NCI-H526 treated with DMSO at 0.1 percent for 48 hours (cell line): Measurements from ENCODE around the gene HES1.
"Not testable (repeated sequence)": the region's sequence is repeated elsewhere in the genome, so short reads cannot be mapped to it uniquely, and the experiment has no call there.

ENCODE experiments used
- DNase-seq: peaks from one replicate; lab custom pipeline; 2025; lab: John Stamatoyannopoulos, UW

Gene HES1

DNA sequence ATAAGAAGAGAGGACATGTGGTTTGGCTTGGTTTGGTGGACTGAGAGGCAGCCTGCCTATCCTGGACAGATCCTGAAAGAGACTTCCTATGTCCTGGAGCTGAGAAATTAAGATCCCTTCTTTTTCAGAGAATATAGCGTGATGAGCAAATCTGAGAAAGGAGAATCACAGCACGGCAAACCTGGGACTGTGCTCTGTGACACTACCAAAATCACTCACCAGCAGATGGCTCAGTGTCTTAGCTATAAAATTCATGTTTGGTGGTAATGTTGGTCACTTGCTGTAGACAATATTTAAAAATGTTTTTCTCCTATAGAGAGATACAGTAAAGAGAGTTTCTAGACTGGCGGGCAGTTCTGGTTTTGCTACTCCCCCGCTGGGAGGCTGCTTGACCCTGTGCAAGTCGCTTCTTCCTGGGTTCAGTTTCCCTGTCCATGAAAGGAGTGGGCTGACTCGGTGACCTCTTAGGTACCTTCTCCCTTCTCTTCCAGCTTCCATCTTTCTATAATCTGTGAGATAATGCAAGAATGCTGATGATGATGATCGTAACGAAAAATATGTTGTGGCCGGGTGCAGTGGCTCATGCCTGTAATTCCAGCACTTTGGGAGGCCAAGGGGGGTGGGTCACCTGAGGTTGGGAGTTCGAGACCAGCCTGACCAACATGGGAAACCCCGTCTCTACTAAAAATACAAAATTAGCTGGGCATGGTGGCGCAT lies 7.6 kb upstream of the HES1 start:
- DNase-seq, result no peak

DNA sequence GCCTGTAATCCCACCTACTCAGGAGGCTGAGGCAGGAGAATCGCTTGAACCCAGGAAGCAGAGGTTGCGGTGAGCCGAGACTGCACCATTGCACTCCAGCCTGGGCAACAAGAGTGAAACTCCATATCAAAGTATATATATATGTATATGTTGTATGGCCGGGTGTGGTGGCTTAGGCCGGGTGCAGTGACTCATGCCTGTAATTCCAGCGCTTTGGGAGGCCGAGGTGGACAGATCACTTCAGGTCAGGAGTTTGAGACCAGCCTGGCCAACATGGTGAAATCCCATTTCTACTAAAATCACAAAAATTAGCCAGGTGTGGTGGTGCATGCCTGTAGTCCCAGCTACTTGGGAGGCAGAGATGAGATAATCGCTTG lies 7.0 kb upstream of the HES1 start:
- DNase-seq, result not testable (repeated sequence)

DNA sequence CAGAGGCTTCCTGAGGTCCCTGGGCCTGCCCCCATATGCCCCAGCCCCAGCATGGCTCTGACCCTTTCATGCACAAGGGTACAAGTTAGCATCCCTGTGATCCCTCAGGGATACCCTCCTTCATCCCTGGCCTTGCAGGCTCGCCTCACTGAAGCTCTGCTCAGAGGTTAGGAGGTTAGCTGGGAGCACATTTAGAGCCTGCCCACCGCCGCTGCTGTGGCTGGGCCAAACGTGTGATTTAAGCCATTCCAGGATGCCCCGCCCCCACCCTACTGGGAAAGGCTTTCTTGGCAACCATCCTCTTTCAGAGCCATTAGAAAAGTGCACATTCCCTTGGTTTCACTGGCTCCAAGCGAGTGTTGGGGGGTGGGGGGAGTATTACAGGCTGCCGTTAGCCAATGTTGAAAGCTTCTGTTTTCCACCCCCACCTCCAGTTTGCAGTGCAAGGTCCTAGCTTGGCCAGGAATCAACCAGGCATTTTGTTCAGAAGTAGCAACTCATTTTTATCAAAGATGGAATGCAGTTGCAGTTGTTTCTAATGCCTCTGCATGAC lies 6.3 kb upstream of the HES1 start:
- no peak for DNase-seq

DNA sequence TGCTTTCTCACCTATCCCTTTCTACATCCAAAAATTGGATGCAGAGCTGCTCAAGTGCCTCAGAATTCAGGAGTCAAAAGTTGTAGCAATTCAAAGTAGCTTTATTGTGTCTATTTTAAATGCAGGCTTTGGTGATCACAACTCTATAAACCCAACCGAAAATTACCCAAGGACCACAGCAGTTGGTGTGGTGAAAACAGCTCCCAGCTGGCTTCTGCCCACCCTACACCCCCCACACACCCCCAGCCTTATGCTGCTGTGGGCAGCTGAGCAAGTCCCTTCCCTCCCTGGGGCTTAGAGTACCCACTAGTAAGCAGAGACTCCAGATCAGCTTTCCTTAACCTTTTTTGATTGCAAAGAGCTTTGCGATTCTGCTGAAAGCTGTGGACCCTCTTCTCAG lies 5.8 kb upstream of the HES1 start:
- DNase-seq, result no peak

DNA sequence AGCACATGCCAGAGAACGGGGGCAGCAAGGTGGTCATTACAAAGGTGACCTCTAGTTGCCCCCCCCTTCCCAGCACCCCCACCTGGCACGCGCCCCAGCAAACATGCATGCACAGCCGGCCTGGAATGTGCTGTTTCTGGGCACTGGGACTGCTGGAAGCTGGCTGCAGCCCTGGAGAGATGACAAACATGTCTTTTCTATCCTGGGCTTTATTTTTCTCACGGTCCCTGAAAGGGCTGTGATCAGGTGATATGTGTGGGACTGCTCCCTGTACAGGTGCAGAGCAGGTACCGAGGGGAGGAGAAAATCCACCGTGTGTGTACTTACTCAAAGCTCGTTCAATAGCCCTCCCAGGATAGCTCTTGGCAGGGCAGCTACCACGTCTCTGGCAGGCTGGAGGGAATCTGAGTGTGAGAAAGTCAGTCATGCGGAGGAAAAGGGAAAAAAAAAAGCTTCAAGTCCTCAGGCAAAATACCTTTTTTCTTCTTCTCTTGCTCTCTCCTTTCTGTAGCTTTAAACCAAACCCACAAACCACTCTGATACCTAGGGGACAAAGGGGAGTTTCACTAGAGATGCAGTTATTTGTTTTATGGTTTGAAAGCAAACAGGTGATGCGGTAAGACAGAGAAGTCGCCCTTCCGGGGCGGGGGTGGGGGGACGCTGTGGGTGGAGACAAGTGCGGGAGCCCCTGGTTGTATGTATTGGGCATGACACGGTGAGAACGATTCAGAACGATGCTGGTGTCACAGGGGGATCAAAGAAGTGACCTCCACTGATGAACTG lies 5.0 kb upstream of the HES1 start:
- DNase-seq, result peak; percentile 94

DNA sequence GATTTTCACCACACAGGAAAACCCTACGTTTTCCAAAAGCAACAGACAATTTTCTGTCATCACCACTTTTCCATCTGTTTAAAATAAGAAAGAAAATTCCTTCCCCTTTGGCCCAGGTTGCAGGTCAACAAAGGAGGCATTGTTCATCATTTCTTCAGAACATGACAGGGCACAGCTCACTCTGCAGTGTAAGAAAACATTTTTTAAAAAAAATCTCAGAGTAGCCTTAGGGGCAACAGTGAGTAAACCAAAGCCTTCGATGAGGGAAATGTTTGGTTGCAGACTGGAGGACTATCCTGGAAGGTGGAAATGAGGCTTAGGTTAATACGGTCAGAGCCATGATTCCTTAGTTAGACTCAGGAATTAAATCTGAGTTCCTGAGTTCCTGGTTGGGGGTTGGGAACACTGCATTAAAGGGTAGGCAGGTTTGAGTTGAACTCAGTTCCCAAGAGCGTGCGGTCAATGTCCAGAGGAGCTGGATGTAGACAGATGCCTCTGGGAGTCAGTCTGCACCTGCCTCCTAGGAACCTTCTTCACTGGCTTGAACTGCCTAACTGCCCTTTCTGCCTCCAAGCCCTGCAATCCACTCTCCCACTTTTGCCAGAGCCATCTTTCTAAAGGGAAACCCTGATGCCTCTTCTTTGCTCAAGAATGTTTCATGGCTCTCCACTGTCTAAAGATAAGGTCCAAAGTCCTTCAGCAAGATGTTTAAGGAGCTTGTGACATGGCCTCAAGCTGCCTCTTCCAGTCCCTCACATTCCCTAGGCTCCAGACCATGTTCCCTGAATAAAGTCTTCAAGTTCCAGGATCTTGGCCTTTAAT lies 3.3 kb upstream of the HES1 start:
- DNase-seq, result no peak

DNA sequence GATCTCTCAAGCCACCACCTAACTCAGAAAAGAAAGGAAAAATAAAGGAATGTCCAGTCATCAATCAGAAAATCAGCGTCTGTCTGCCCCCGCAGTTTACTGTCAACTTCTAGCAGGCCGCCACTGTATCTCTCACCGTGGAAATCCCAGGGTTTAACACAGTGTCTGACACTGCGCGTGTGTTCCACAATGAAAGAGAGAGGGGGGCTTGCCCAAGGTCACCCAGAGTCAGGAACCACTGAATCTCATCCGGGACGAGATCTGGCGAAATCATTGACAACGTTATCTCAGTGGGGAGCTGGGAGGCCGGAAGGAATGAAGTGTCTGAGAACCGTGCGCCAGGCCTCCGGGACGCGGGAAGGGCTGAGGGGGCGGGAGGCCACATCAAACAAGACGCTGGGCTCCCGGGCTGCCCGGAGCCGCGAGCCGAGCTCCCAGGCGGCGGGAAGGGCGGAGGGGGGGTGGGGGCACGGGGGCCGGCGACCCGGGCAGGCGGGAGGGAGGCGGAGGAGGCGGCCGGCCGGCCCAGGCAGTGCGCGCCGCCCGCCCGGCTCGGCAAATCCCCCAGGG lies 2.2 kb upstream of the HES1 start:
- DNase-seq, result peak; percentile 56

DNA sequence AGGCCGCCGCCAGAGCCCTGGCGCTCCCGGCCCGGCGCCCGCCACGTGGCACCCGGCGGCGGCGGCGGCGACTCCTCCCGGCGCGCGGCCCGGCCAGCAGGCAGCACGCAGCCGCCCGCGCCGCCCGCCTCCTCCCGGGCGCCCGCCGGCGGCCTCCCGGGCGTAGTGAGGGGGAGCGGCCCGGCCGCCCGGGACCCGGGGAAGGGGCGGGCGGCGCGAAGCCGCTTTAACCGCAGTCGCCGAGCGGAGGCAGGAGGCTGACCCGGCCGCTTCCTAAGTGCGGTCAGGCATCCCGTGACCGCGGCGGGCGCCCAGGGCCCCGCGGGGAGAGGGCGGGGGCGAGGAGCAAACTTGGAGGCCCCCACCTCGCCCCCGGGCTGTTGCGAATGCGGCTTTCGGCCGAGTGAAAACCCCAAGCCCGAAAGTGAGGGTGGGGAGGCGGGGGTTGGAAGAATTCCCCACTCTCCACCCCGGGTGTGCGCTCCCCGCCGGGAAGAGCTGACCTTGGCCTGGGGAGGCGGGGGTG lies 1.7 kb upstream of the HES1 start:
- peak; percentile 48 for DNase-seq

DNA sequence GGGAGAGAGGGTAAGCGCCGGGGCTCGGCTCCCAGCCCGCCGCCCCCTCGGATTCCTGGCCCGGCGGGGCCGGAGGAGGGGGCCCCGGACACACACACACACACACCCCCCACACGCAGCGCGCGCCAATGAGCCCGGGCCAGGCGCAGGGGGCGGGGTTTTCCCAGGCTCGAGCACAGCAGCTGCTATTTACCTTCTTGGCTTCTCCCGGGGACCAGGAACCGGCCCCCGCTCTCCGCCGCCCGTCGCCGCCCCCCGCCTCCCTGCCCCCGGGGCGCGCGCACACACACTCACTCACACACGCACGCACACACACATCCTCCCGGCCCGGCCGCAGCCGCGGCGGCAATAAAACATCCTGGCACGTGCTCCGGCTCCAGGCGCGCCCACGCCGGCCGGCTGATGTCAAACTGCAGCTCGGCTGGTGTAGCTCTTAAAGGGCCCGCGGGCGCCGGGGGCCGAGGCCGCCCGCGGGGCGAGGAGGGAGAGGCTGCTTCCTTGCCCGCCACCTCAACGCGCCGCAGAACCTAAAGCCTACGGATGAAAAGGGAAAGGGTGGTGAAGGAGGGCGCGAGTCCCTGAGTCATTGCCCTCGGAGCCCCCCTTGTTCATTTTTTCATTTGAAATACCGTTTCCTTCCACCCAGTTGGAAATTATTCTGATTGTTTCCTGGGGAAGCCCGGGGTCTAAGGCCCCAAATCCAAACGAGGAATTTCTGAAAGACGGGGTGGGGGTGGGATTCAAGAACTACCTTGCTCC lies 1.0 kb upstream of the HES1 start:
- DNase-seq, result peak; percentile 92

DNA sequence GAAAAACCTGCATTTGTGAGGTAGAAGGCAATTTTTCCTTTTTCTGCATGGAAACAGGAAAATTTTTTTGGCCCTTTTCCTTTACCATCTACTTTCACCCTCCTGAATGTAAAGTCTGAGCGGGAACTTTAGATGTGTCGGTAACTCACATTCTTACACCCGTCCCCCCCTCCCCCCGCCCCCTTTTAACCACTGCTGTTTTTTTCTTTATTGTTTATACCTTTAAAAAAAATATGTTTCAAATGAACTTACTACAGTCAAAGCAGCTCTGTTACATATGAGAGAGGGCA lies 487 bp upstream of the HES1 start:
- DNase-seq, result no peak

DNA sequence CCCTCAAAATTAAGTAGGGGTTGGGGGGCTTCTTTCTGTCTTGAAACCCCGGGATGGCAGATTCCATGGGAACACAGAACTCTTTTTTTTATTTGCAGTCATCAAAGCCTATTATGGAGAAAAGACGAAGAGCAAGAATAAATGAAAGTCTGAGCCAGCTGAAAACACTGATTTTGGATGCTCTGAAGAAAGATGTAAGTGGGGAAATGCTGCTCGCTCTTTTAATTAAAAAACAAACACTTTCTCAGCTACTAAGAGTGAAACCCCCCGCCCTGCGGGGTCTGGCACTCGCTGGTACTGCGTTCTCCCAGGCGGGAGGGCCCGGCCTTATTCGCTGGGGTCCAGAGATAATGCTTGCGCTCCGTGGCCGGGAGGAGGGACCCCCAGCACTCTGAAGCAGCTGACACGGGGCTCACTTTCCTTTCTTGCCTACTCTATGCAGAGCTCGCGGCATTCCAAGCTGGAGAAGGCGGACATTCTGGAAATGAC lies 615 bp downstream of the HES1 start:
- DNase-seq, result no peak

DNA sequence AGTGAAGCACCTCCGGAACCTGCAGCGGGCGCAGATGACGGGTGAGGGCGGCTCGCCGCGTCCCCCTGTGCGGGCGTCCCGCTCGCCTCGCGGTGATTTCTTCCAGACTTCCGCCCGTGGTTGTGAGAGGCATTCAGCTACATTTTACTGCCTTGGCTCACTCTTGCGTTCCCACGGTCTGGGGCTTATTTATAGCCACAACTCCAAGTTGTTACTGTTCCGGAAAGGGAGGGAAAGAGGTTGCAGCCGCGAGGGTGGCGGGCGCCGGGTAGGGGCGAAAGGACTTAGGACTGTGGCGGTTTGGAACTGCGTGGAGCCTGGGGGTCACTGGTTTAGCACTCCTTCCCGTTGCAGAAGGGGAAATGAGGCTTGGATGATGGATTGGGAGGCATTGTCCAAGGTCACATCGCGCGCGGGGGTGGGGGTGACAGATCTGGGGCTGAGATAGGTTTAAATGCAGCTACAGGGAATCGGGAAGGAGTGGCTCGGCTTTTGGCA lies 1.1 kb downstream of the HES1 start:
- DNase-seq, result peak; percentile 45

DNA sequence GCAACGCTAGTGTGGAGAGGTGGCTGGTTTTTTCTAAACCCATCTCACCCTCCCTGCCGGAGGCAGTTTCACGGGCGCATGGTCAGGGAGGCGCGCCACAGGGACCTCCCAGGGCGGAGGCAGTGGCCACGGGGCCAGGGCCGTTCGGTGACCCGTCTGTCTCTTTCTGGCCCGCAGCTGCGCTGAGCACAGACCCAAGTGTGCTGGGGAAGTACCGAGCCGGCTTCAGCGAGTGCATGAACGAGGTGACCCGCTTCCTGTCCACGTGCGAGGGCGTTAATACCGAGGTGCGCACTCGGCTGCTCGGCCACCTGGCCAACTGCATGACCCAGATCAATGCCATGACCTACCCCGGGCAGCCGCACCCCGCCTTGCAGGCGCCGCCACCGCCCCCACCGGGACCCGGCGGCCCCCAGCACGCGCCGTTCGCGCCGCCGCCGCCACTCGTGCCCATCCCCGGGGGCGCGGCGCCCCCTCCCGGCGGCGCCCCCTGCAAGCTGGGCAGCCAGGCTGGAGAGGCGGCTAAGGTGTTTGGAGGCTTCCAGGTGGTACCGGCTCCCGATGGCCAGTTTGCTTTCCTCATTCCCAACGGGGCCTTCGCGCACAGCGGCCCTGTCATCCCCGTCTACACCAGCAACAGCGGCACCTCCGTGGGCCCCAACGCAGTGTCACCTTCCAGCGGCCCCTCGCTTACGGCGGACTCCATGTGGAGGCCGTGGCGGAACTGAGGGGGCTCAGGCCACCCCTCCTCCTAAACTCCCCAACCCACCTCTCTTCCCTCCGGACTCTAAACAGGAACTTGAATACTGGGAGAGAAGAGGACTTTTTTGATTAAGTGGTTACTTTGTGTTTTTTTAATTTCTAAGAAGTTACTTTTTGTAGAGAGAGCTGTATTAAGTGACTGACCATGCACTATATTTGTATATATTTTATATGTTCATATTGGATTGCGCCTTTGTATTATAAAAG lies 1.8 kb downstream of the HES1 start:
- peak; percentile 70 for DNase-seq

DNA sequence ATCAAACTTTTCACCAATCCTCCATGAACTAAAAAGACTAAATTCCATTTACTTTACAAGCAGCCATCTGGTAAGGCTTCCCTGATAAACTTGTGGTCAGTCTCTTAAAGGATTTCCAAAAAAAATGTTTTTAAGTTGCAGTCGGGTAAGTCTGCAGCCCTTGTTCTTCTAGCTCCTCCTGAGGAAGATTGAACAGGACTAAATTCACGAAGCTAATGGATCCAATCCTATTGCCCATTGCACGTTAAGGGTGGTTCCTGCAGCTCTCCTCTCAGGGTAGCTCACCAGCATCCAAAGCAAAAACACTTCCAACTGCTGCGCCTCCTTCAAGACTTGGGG lies 2.8 kb downstream of the HES1 start:
- no peak for DNase-seq

DNA sequence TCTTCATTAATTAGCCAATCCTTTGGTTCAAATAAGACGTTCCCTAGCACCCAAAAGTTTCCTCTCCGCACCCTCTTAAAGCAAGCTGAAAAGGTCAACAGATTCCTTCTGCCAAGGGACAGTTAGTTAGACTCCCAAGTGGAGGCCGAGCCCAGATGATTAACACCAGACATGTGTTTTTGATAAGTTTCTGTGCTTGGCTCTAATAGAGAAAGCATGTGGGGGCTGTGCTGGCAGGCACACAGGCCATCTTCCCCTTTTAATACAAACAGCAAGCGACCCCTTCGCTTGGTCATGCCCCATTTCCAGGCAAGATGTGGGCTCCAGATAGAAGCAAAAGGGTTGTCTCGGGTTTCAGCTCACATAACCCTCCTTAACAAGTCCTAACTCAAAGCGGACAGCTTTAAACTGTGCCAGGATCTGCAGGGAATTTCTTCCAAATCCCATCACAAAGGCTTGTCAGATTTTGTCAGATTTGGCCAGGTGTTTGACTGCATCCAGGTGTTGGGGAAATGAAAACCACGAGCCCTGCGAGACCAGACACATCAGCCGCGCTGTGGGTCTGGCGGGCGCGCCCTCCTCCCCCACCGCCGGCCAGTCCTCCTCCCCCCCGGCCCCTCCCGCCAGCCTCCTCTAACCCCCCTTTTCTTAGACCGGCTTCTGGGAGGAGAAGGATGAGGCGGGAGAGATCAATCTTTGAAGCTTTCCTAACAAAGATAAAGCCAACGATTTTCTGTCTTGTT lies 3.3 kb downstream of the HES1 start:
- peak; percentile 18 for DNase-seq

DNA sequence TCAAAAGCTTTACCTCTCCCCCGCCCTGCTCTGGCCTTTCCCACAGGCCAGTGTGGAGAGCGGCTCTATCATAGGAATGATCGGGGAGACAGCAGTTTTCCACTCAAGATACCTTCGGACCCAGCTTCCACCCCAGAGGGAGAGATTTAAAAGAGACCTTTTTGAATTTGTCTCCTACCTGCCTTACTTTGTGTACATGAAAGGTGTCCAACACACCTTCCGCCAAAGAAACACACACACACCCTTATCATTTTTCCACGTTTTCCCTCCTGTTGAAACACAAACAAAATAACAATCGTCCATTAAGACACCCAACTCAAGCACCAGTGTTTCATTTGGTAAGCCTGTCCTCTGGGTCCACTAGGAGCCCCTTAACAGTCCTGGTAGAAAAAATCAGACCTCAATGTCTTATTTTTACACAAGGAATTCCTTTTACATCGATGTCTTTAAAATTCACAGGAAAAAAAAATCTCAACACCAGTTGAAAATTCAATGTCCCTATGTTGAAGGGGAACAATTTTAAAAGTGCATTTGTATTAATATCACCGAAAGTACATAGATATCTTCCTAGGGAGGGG lies 4.0 kb downstream of the HES1 start:
- DNase-seq, result no peak

DNA sequence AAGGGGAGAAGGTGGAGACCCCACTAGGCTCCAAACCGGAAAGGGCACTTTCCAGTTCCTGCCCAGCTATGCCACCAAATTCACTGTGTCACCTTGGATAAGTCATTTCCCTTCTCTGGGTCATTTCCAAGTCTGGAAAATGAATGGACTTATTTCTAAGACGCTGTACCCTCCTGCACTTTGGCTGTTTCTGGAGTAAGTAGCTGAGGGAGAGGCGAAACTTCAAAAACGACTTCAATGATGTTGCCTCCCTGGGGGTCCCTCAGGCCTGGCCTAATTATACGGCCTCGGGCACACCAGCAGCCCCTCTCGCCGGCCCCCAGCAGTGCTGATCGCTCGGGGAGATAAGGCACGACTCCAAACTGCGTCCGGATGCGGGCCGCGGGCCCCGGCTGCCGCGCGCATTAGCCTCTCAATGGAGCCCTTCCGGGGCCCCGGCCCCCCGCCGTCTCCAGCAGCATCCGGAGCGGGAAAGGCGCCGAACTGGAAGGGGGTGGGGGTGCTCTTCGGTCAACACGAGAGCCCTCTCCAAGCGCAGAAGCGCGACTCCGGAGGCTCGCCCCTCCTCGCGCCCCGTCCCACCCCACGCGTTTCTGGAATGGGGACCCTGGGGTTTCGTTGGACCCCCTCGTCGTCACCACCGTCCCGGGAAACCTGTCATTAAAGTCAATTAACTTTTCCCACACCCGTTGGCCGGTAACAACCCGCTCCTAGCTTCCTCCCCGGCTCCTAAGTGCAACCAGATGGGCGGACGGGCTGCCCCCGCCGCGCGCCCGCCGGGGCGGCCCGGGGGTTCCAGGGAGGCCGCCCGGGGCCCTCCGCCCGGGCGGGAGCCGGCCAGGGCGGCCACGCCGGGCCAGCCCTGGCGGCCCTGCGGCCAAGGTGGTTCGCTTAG lies 4.8 kb downstream of the HES1 start:
- no peak for DNase-seq
